HG02798 (cell line): ENCODE measurements around the gene ARHGEF19.
"Not testable (repeated sequence)": the region's sequence is repeated elsewhere in the genome, so short reads cannot be mapped to it uniquely, and the experiment has no call there.

Source experiments
- ATAC-seq: cut with Tn5 transposase; IDR thresholded peaks from one replicate; pipeline ENCODE4 v1.9.1; 2021; ENCODE audit warnings: mild to moderate bottlenecking; ENCODE audit not compliant: unreplicated experiment, poor library complexity

The ARHGEF19 gene

GRCh38 chr1:16171314-16172151 lies 40.9 kb downstream of the ARHGEF19 start:
- ATAC-seq = no peak

- no peak for ATAC-seq
These were observed 42.2 kb downstream of the ARHGEF19 start for GRCh38 chr1:16170283-16170673.

GRCh38 chr1:16168622-16169360 lies 43.7 kb downstream of the ARHGEF19 start:
- ATAC-seq = no peak

GRCh38 chr1:16168144-16168495 lies 44.3 kb downstream of the ARHGEF19 start:
- ATAC-seq = not testable (repeated sequence)

- ATAC-seq = no peak
These were observed 44.9 kb downstream of the ARHGEF19 start for GRCh38 chr1:16167331-16168143.

GRCh38 chr1:16166117-16166516 lies 46.3 kb downstream of the ARHGEF19 start:
- ATAC-seq = no peak

- no peak for ATAC-seq
These were observed 46.9 kb downstream of the ARHGEF19 start for GRCh38 chr1:16165548-16165947.

GRCh38 chr1:16165073-16165364 lies 47.4 kb downstream of the ARHGEF19 start:
- ATAC-seq = no peak

- no peak for ATAC-seq
These were observed 48.0 kb downstream of the ARHGEF19 start for GRCh38 chr1:16164213-16165072.

- ATAC-seq = not testable (repeated sequence)
These were observed 48.7 kb downstream of the ARHGEF19 start for GRCh38 chr1:16163608-16164212.

- no peak for ATAC-seq
These were observed 50.2 kb downstream of the ARHGEF19 start for GRCh38 chr1:16162163-16162822.

- ATAC-seq = no peak
These were observed 50.7 kb downstream of the ARHGEF19 start for GRCh38 chr1:16161717-16162116.

GRCh38 chr1:16158993-16159831 lies 53.2 kb downstream of the ARHGEF19 start:
- ATAC-seq = no peak

GRCh38 chr1:16158025-16158424 lies 54.4 kb downstream of the ARHGEF19 start:
- no peak for ATAC-seq

GRCh38 chr1:16156848-16157495 lies 55.5 kb downstream of the ARHGEF19 start:
- no peak for ATAC-seq

GRCh38 chr1:16155537-16156410 lies 56.7 kb downstream of the ARHGEF19 start, which contains the start of gene EPHA2:
EPHA2 (minus strand) TSS chr1:16156069; CDS start chr1:16155932, 137 bp downstream.
- ATAC-seq = no peak
